Stimulated activated memory B cell treated with anti-CD40 and anti-IgM and Interleukin-4, amounts not matched to agents 10 μg/mL and 1 μg/mL and 100 μg/mL, for 72 hours (primary cell): Measurements from ENCODE around the gene FAM53A.
"Not testable (repeated sequence)": the region's sequence is repeated elsewhere in the genome, so short reads cannot be mapped to it uniquely, and the experiment has no call there.

Experiments
- ATAC-seq: fragments of 150-1000 bp; cut with Tn5 transposase; 2 replicates; pipeline ENCODE4 v1.10.0; 2021
- H3K27ac Mint-ChIP-seq: one replicate; pipeline ENCODE4 v1.8.0; 2022; ENCODE audit warnings: mild to moderate bottlenecking, mixed read lengths
- H3K27me3 Mint-ChIP-seq: one replicate; pipeline ENCODE4 v1.8.0; 2022; ENCODE audit warnings: mixed read lengths
- H3K36me3 Mint-ChIP-seq: one replicate; pipeline ENCODE4 v1.8.0; 2022; ENCODE audit warnings: mixed read lengths
- H3K4me1 Mint-ChIP-seq: one replicate; pipeline ENCODE4 v1.8.0; 2022; ENCODE audit warnings: mixed read lengths
- H3K4me3 Mint-ChIP-seq: one replicate; pipeline ENCODE4 v1.8.0; 2022; ENCODE audit warnings: mild to moderate bottlenecking, moderate library complexity, mixed read lengths
- H3K9me3 Mint-ChIP-seq: one replicate; pipeline ENCODE4 v1.8.0; 2022; ENCODE audit warnings: mixed read lengths

Gene FAM53A

GRCh38 chr4:1676605-1677525, 7.2 kb downstream of the FAM53A start:
- no peaks in the 10 kb centered on the region for H3K36me3 Mint-ChIP-seq
- no peak overlapping the region for H3K27ac Mint-ChIP-seq
- no peaks in the 10 kb centered on the region for H3K9me3 Mint-ChIP-seq
- no peak overlapping the region for H3K4me3 Mint-ChIP-seq
- no peak for ATAC-seq
- no peaks in the 10 kb centered on the region for H3K4me1 Mint-ChIP-seq
- no peaks in the 10 kb centered on the region for H3K27me3 Mint-ChIP-seq

- ATAC-seq, result no peak
- Mint-ChIP-seq H3K27me3 (no peaks in the 10 kb centered on the region), H3K4me1 (no peaks in the 10 kb centered on the region), H3K27ac (no peak overlapping the region), H3K4me3 (no peak overlapping the region), H3K36me3 (no peaks in the 10 kb centered on the region), H3K9me3 (no peaks in the 10 kb centered on the region)
Measured at GRCh38 chr4:1675802-1676137, 8.3 kb downstream of the FAM53A start.

GRCh38 chr4:1675136-1675801, 8.8 kb downstream of the FAM53A start:
- no peak overlapping the region for H3K27ac Mint-ChIP-seq
- H3K27me3 Mint-ChIP-seq, result no peaks in the 10 kb centered on the region
- H3K36me3 Mint-ChIP-seq, result no peaks in the 10 kb centered on the region
- H3K4me3 Mint-ChIP-seq, result no peak overlapping the region
- H3K9me3 Mint-ChIP-seq, result no peaks in the 10 kb centered on the region
- no peak for ATAC-seq
- no peaks in the 10 kb centered on the region for H3K4me1 Mint-ChIP-seq

- Mint-ChIP-seq H3K9me3 (no peaks in the 10 kb centered on the region), H3K36me3 (no peaks in the 10 kb centered on the region), H3K4me3 (no peak overlapping the region), H3K4me1 (no peaks in the 10 kb centered on the region), H3K27ac (no peak overlapping the region), H3K27me3 (no peaks in the 10 kb centered on the region)
- no peak for ATAC-seq
Measured at GRCh38 chr4:1674682-1675081, 9.4 kb downstream of the FAM53A start.

- Mint-ChIP-seq H3K4me3 (no peak overlapping the region), H3K27ac (no peak overlapping the region), H3K4me1 (no peaks in the 10 kb centered on the region), H3K36me3 (no peaks in the 10 kb centered on the region), H3K27me3 (no peaks in the 10 kb centered on the region), H3K9me3 (no peaks in the 10 kb centered on the region)
- no peak for ATAC-seq
Measured at GRCh38 chr4:1673671-1674070, 10.4 kb downstream of the FAM53A start.

GRCh38 chr4:1671011-1671410, 13.1 kb downstream of the FAM53A start:
- H3K4me1 Mint-ChIP-seq, H3K4me3 Mint-ChIP-seq, H3K9me3 Mint-ChIP-seq, ATAC-seq, H3K36me3 Mint-ChIP-seq, H3K27me3 Mint-ChIP-seq, H3K27ac Mint-ChIP-seq: not testable (repeated sequence)

- H3K4me1 Mint-ChIP-seq, result no peaks in the 10 kb centered on the region
- ATAC-seq, result no peak
- H3K27ac Mint-ChIP-seq, result no peak overlapping the region
- no peaks in the 10 kb centered on the region for H3K36me3 Mint-ChIP-seq
- H3K4me3 Mint-ChIP-seq, result no peak overlapping the region
- H3K9me3 Mint-ChIP-seq, result no peaks in the 10 kb centered on the region
- no peaks in the 10 kb centered on the region for H3K27me3 Mint-ChIP-seq
Measured at GRCh38 chr4:1670279-1670678, 13.8 kb downstream of the FAM53A start.

GRCh38 chr4:1669850-1670249, 14.3 kb downstream of the FAM53A start:
- Mint-ChIP-seq H3K4me3 (no peak overlapping the region), H3K9me3 (no peaks in the 10 kb centered on the region)

GRCh38 chr4:1669270-1669669, 14.8 kb downstream of the FAM53A start:
- H3K4me1 Mint-ChIP-seq, result no peaks in the 10 kb centered on the region
- ATAC-seq, result no peak
- no peaks in the 10 kb centered on the region for H3K36me3 Mint-ChIP-seq
- H3K4me3 Mint-ChIP-seq, result no peak overlapping the region
- H3K27me3 Mint-ChIP-seq, result no peaks in the 10 kb centered on the region
- H3K9me3 Mint-ChIP-seq, result no peaks in the 10 kb centered on the region
- no peak overlapping the region for H3K27ac Mint-ChIP-seq

More at GRCh38 chr4:1669850-1670249, 14.3 kb downstream of the FAM53A start:
- ATAC-seq, result no peak
- H3K27me3 Mint-ChIP-seq, result no peaks in the 10 kb centered on the region
- no peaks in the 10 kb centered on the region for H3K36me3 Mint-ChIP-seq
- H3K4me1 Mint-ChIP-seq, result no peaks in the 10 kb centered on the region
- H3K27ac Mint-ChIP-seq, result no peak overlapping the region

- H3K4me1 Mint-ChIP-seq, result no peaks in the 10 kb centered on the region
- no peaks in the 10 kb centered on the region for H3K27me3 Mint-ChIP-seq
- no peak overlapping the region for H3K27ac Mint-ChIP-seq
- H3K36me3 Mint-ChIP-seq, result no peaks in the 10 kb centered on the region
- no peak overlapping the region for H3K4me3 Mint-ChIP-seq
- H3K9me3 Mint-ChIP-seq, result no peaks in the 10 kb centered on the region
- no peak for ATAC-seq
Measured at GRCh38 chr4:1668488-1668840, 15.6 kb downstream of the FAM53A start.

- Mint-ChIP-seq H3K4me1 (no peaks in the 10 kb centered on the region), H3K36me3 (no peaks in the 10 kb centered on the region), H3K27me3 (no peaks in the 10 kb centered on the region), H3K4me3 (no peak overlapping the region), H3K27ac (no peak overlapping the region), H3K9me3 (no peaks in the 10 kb centered on the region)
- ATAC-seq, result no peak
Measured at GRCh38 chr4:1667273-1667672, 16.8 kb downstream of the FAM53A start.

GRCh38 chr4:1666391-1666790, 17.7 kb downstream of the FAM53A start:
- no peaks in the 10 kb centered on the region for H3K27me3 Mint-ChIP-seq
- no peaks in the 10 kb centered on the region for H3K36me3 Mint-ChIP-seq
- H3K9me3 Mint-ChIP-seq, result no peaks in the 10 kb centered on the region
- H3K27ac Mint-ChIP-seq, result no peak overlapping the region
- ATAC-seq, result no peak
- H3K4me3 Mint-ChIP-seq, result no peak overlapping the region
- no peaks in the 10 kb centered on the region for H3K4me1 Mint-ChIP-seq

- ATAC-seq, result no peak
- Mint-ChIP-seq H3K27me3 (no peaks in the 10 kb centered on the region), H3K36me3 (no peaks in the 10 kb centered on the region), H3K4me1 (no peaks in the 10 kb centered on the region), H3K9me3 (no peaks in the 10 kb centered on the region), H3K27ac (no peak overlapping the region), H3K4me3 (no peak overlapping the region)
Measured at GRCh38 chr4:1664141-1664540, 20.0 kb downstream of the FAM53A start.

- H3K27ac Mint-ChIP-seq, result no peak overlapping the region
- H3K4me1 Mint-ChIP-seq, result no peaks in the 10 kb centered on the region
- no peaks in the 10 kb centered on the region for H3K27me3 Mint-ChIP-seq
- ATAC-seq, result no peak
- H3K4me3 Mint-ChIP-seq, result no peak overlapping the region
- H3K36me3 Mint-ChIP-seq, result no peaks in the 10 kb centered on the region
- no peaks in the 10 kb centered on the region for H3K9me3 Mint-ChIP-seq
Measured at GRCh38 chr4:1663549-1663948, 20.6 kb downstream of the FAM53A start.

GRCh38 chr4:1661695-1662094, 22.4 kb downstream of the FAM53A start:
- ATAC-seq, result no peak
- H3K36me3 Mint-ChIP-seq, result peaks cover 5% of the 10 kb centered on the region
- H3K4me3 Mint-ChIP-seq, result no peak overlapping the region
- no peak overlapping the region for H3K27ac Mint-ChIP-seq
- no peaks in the 10 kb centered on the region for H3K9me3 Mint-ChIP-seq
- no peaks in the 10 kb centered on the region for H3K27me3 Mint-ChIP-seq
- H3K4me1 Mint-ChIP-seq, result no peaks in the 10 kb centered on the region
